Measurements from ENCODE around the gene PER3.

DNA sequence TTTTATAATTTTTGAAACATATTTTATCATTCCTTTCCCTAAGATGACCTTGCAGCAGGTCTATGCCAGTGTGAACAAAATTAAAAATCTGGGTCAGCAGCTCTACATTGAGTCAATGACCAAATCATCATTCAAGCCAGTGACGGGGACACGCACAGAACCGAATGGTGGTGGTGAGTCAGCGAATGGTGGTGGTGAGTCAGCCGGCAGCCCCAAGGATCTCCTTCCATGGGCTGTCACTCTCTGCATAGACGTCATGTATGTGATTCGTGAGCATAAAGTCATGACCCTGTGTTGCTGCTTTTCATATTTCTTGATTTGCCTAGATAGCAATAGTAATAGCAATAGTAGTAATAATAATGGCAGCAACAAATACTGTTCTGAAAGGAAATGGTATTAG, 26.3 kb downstream of the PER3 start:
- TF ChIP-seq, protein P1, sequence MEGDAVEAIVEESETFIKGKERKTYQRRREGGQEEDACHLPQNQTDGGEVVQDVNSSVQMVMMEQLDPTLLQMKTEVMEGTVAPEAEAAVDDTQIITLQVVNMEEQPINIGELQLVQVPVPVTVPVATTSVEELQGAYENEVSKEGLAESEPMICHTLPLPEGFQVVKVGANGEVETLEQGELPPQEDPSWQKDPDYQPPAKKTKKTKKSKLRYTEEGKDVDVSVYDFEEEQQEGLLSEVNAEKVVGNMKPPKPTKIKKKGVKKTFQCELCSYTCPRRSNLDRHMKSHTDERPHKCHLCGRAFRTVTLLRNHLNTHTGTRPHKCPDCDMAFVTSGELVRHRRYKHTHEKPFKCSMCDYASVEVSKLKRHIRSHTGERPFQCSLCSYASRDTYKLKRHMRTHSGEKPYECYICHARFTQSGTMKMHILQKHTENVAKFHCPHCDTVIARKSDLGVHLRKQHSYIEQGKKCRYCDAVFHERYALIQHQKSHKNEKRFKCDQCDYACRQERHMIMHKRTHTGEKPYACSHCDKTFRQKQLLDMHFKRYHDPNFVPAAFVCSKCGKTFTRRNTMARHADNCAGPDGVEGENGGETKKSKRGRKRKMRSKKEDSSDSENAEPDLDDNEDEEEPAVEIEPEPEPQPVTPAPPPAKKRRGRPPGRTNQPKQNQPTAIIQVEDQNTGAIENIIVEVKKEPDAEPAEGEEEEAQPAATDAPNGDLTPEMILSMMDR (IDR thresholded peaks at IDR 0.05), result no peak
- TF ChIP-seq EZH2 (IDR thresholded peaks at IDR 0.05; ENCODE audit: borderline replicate concordance, insufficient read depth, low read depth, low read length, poor library complexity, severe bottlenecking), result no peak
